ENCODE results near the gene STX11. TPM values are rescaled to one million over a fixed set of nuclear protein-coding genes. Genes with fewer than 3 reads are reported as not detected.
"Not testable (repeated sequence)": the region's sequence is repeated elsewhere in the genome, so short reads cannot be mapped to it uniquely, and the experiment has no call there.

The STX11 gene
- total RNA-seq, 1 donor from 2014 or later: 16.7 TPM

DNA sequence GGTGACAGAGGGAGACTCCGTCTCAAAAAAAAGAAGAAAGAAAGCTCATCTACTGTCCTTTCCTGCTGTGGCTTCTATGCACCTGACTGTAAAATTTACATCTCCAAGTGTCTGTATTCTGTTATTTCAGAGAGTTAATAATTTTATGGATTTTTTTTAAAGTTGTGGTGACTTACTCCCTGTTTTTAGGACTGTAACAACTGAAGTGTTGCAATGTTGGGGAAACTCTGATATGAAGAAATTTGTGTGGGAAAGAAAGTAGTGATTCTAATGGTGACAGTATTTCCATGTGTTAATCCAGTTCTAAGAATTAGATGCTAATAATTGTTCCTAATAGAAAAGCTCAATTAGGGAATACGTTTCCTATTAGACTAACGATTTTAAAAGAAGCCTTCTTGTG lies 27.4 kb downstream of the STX11 start:
- DNase-seq: no peak

DNA sequence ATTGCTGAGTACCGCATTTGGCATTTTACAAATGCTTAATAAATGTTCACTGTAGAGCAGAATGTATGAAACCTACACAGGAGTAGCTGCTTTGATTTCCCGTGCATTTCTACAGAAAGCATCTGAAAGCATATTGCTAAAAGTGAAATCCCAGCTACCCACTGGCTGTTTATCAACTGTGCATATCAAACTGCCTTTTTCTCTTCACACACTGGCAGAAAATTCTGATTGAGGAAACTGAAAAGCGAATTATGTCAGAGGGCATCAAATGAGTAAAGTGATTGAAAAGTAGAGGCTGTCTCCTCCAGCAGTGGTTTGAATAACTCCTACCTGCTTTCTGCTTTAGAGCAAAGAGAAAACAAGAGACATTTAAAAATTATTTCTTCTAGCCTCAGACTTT lies 28.0 kb downstream of the STX11 start:
- no peak for DNase-seq

DNA sequence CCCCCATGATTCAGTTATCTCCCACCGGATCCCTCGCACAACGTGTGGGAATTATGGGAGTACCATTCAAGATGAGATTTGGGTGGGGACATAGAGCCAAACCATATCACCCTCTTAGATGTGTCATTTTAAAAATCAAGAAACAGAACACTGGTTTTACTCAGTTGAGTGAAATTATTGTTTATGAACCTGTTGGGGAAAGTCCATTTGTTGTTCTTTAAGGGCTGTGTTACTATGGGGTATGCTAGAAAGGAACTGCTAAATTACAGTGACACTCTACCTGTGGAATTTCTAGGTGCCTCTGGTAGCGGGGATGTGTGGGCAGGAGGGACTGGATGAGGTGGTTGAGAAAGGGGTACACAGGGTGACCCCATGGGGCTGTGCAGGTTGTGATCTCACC lies 28.9 kb downstream of the STX11 start:
- no peak for DNase-seq

DNA sequence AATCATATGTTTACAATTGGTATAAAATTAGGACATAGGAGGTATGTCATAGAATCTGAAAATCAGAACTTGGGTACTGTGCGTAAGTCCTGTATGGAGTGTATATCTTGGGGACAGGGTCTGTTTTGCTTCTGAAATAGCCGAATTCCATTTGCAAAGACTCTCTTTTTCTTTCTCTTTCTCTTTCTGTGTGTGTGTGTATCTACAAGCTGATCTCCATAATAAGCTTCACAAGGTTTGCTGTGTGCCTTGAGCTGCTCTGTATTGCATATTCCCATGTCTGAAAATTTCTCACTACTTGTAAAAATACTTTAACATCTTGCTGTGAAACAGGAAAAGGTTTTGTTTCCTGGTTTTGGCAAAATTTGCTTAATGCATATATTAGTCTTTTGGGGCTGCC lies 29.5 kb downstream of the STX11 start:
- no peak for DNase-seq

DNA sequence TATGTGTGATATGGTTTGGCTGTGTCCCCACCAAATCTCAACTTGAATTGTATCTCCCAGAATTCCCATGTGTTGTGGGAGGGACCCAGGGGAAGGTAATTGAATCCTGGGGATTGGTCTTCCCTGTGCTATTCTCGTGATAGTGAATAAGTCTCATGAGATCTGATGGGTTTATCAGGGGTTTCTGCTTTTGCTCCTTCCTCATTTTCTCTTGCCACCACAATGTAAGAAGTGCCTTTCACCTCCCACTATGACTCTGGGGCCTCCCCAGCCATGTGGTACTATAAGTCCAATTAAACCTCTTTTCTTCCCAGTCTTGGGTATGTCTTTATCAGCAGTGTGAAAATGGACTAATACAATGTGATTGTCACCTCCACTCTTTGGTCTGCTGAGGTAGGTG lies 30.0 kb downstream of the STX11 start:
- DNase-seq: not testable (repeated sequence)

DNA sequence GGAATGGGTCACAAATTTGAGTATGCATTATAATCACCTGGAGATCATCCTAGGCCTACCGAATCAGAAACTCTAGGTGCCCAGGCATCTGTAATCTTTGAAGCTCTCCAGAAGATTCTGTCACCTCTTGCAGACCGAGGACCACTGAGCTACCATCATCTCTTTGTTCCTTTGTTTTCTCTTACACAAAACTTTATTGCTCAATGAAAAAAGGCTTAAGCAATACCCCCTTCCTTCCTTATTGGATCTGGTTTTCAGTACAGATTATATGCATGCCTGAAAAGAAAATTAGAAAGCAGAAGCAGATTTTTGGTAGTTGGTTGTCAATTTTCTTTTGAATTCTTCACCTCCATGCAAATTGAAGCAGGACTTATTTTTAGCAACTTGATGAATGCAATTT lies 31.3 kb downstream of the STX11 start:
- no peak for DNase-seq

DNA sequence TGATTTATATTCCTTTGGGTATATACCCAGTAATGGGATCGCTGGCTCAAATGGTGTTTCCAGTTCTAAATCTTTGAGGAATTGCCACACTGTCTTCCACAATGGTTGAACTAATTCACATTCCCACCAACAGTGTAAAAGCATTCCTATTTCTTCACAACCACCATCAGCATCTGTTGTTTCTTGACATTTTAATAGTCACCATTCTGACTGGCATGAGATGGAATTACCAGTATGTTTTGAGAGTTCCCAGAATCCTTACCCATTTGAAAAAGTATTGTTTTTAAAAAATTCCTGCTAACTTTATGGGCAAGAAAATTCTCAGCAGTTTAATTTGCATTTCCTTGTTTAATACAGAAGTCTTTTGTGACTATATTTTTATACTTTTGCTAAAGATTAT lies 33.9 kb downstream of the STX11 start:
- DNase-seq: not testable (repeated sequence)

DNA sequence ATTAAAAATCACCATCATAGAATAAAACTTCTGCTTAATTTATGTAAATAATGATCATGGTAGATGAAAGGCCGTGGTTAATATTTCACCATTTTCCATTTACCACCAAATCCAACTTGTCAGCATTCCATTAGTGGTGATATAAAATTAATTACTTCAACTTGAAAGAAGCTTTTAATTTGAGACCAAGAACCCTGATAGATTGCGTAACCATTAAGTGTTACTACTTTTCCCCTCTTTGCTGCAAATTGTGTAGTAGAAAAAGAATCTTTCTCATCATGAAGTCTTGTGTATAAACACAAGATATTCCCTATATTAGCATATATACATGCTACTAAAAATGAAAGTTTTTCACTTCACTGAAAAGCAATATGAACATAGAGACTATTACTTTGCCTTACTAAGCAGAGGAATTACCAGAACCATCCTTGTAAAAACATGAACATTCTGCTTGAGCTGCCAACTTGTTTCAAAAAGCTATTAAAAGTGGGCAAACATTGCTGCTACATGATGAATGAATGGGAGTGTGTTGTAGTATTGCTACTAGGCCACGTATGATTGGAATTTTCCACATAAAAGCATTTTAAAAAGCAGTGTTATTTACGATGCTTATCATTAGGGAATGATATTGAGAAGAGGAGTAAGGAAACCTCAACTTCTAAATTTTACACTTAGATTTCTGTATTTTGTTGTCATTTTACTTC lies 35.0 kb downstream of the STX11 start:
- DNase-seq: no peak

DNA sequence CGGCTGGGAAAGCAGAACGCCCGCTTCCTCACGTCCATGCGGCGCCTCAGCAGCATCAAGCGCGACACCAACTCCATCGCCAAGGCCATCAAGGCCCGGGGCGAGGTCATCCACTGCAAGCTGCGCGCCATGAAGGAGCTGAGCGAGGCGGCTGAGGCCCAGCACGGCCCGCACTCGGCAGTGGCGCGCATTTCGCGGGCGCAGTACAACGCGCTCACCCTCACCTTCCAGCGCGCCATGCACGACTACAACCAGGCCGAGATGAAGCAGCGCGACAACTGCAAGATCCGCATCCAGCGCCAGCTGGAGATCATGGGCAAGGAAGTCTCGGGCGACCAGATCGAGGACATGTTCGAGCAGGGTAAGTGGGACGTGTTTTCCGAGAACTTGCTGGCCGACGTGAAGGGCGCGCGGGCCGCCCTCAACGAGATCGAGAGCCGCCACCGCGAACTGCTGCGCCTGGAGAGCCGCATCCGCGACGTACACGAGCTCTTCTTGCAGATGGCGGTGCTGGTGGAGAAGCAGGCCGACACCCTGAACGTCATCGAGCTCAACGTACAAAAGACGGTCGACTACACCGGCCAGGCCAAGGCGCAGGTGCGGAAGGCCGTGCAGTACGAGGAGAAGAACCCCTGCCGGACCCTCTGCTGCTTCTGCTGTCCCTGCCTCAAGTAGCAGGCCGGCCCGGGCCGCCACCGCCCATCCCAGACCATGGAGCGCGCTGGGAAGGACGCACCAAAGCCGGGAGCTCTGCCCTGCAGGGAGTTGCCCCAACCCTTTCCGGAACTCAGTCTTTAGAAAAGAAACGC lies 36.7 kb downstream of the STX11 start:
- DNase-seq: no peak

DNA sequence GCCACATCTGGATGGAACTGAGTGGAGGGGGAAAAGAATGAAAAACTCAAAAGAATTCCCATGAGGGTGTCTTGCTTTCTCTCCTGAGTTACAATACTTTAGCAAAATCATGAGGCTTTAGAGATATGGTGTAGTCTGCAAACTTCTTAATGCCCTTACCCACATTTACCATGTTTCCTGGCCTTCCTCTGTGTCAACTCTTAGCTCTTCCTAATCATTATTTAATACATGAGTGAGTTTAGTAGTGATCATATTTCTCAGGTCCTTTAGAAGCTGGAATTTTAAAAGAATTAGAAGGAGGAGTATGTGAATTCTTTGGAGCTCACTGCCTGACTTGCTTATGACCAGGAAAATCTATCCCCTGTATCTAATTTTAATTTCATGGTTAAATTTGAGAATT lies 39.0 kb downstream of the STX11 start:
- no peak for DNase-seq

DNA sequence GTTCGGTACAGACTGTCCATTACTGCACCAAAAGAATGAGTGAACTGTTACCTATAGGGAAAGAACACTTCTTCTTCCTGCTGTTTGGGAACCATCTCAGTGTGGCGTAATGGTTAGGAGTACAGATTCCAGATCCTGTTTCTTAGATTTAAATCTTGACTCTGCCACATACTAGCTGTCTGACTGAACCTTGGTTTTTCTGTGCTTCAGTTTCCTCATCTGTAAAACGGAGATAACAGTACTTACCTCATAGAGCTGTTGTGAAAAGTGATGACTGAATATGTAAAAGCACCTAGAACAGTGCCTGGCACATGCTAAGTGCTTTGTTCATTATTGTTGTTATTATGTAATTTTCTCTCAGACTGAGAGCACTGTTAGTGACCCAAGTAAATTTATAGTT lies 39.8 kb downstream of the STX11 start:
- DNase-seq: peak; percentile 44

DNA sequence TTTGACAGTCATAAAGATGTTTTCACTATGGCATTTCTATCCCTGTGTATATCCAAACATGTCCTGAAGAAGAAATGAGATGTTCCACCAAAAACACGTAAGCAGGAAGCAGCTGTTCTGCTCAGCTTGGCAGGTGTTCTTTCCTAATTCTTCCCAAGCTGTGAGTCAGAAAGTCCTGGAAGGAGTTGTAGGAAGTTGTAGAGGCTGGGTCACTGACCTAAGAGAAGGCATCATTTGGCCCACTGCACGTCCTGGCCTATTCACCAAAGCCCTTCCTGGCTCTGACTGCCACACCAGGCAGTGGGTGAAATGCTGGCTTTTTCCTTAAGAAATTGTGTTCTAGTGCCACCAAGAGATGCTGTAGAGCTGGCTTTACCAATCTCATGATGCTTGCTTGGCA lies 40.3 kb downstream of the STX11 start:
- DNase-seq: peak; percentile 98

DNA sequence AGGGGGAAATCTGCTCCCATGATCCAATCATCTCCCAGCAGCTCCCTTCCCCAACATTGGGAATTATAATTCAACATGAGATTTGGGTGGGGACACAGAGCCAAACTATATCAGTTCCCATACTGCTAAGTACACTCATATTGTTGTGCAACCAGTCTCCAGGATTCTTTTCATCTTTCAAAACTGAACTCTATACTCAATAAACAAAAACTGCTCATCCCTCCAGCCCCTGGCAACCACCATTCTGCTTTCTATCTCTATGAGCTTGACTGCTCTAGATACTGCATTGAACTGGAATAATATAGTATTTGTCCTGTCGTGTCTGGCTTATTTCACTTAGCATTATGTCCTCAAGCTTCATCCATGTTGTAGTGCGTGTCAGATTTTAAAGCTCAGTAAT lies 42.9 kb downstream of the STX11 start:
- no peak for DNase-seq

DNA sequence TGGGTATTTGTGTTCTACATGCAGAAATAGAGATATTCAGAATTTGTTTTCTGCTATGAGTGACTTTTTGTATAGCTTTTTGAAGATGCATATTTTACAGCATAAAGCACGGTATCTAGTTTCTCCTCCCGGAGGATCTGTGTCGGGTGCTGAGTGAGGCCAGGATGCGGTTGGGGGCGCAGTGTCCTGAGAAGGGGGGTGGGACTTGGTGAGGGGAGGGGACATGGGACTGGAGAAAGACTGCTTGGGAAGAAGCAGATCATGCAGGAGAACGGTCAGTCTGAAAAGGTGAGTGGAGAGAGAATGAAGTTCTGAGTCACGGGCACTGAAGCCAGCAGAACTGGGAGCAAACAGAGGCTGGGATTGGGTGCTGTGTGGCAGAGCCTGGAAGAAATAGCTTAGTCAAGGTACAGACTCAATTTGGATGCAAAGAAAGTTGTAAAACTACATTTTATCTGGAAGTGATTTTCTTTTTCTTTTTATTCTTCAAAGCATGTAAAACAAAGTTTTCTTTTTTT lies 44.0 kb downstream of the STX11 start:
- no peak for DNase-seq

DNA sequence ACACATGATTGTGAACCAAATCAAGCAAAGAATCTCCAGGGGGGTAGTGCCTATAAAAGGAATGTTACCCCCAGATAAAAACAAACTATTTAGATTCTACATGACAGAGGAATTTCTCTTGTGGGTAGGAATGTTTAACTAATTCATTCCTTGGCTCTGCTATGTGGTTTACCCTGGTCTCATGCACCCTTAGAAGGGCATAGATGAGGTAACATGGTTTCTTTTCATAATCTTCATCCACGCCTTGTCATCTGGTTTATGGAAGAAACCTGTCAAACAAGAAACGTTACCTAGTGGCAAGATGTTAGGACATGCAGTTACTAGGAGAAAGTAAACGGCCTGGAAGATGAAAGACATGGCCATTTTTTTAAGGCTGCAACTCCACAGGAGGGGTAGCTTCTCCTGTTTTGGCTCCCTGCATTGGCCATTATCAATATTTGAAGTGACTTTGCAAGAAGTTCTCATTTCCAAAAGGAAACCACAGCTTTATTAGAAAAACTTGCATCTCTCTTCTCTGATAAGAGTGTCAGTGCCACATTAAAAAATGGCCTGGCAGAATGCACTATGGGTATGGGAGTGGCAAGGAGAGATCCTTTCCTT lies 45.5 kb downstream of the STX11 start:
- DNase-seq: no peak

DNA sequence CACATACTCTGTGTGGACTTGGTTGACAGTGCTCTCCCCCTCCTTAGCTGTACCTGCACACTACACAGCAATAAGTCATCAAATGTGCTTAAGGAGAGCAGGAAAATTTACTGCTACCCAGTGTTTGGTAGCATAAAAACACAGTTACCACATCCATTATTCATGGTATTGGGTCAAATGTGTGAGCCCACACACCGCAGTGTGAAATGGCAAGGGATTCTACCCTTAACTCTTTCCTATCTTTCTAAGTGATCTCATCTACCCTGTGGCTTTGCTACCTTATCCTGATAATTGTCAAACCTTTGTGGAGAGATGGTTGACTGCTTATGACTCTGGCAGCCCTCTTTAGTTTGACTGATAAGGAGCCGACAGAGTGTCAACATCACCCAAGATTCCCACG lies 47.6 kb downstream of the STX11 start:
- DNase-seq: no peak

DNA sequence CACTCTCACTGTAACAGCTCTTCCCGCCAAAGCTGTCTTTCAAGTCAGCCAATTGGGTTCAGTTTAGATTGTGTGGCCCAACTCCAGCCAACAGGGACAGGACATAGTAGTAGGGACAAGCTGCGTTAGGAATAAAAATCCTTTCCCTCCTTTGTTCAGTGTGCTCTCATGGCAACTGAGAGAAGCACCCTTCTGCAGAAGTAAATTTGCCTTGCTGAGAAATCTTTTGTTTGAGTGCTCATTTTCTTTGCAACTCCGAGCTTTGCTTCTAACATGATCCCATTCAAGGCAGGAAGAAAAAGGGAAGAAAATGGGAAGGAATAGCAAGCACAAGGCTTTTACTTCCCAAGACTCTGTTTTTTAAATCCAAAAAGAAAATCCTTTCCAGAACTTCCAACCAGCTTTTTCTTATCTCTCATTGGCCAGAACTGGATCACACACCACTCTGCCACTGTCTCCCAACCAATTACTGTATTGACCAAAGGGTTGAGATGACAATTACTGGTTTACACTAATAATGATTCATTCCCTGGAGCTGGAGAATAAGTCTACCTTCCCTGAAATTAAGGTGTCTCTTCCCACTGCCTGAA lies 52.7 kb downstream of the STX11 start:
- no peak for DNase-seq

DNA sequence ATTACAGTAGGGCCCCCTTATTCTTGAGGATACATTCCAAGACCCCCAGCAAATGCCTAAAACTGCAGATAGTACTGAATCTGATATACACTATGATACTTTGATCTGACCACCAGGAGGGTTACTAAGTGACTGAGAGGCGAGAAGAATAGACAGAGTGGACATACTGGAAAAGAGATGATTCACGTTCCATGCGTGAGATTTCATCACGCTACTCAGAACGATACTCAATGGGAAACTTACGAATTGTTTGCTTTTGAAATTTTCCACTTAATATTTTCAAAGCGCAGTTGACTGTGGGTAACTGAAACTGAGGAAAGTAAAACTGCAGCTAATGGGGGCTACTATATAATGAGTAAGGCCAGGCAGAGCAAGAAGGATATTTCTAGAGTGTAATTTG lies 60.8 kb downstream of the STX11 start:
- DNase-seq: no peak

DNA sequence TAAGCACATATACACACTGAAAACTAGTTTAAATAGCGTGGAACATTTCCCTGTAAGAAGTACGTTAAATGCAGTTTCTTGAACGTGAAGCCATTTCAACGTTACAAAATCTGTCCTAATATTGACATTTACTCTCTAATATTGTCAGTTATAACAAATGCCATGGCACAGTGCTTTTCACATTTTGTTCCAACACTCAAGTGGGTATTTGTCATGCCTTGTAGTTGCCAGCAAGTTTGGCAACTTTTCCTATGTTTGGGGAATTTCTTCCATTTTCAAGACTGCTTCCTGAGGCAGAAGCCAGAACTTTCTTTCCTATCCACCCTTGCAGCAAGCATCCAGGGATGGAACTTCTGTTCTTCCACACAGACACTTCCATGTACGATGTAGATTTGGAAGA lies 63.0 kb downstream of the STX11 start:
- no peak for DNase-seq

DNA sequence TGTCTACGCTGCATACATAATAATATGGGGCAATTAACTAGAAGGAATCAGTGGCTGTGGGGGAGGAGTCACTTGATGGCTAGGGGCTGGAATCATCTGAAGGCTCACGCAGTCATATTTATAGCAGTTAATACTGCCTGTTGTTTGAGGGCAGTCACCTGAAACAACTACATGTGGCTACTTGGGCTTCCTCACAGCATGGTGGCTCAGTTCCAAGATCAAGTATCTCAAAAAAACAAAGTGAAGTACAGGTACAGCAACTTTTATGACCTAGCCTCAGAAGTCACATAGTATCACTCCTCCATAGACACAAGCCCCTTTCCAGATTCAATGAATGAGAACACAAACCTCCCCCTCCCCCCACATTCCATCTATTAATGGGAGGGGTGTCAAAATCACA lies 63.7 kb downstream of the STX11 start:
- DNase-seq: no peak

DNA sequence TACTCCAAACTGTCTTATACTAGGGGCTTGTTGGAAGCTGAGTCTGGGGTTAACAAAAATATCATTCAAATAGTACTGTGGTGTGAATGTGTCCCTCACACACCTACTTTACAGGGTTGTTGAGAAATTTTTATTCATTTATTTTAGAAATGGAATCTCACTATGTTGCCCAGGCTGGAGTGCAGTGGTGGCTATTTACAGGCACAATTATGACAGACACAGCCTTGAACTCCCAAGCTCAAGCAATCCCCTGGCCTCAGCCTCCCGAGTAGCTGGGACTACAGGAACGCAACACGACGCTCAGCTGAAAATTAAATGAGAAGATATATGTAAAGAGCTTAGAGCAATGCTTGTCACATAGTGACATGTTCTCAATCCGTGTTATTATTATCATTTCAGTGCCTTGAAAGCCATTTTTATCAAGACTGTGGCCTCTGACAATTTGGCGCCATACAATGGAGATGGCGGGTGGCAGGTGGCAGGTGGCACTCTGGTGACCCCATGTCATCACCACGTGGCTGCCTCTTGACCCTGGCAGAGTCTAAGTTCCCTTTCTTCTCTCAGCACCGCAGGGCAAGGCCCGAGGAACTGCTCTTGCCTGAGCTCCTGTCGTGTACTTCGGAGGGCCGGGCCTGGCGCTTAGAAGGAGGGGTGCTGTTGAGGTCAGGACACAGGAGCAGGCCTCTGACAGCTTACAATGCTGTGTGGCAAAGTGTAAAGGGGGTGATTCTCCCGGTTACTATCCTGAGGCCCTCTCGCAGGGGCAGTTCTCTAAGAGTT lies 64.5 kb downstream of the STX11 start:
- no peak for DNase-seq

DNA sequence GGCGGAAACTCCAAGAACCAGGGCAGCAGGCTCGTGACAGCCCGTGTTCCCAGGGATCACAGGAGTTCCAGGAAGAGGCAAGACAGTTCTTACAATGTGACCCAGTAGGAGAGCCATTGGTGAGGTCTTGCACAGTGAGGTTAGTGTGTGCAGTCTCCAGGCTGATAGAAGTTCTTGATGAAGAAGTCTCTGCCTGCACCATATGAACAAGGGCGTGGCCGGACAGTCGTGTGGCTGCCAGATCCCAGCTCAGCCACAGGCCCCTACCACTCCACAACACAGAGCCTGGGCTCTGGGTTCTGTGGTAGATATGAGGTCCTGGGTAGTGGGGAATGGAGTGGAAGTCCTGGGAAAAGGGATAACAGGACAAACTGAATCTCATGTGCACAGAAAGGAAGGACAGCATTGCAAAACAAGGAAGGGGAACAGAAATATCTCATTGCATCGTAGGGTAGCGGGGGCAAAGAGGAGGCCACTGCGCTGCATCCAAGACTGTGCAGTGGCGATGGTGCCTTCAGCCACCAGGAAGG lies 65.2 kb downstream of the STX11 start:
- peak; percentile 32 for DNase-seq

Data from dermis blood vessel endothelial cell (primary cell).